DOHH2 (cell line): Measurements from ENCODE around the gene RNF4.

Experiments
- H3F3A ChIP-seq: fragments of 200-600 bp; sonication (generic), shearing (Covaris generic); 2 replicates; pipeline ENCODE4 v1.6.0; 2016; ENCODE audit warnings: antibody characterized with exemption, mild to moderate bottlenecking; ENCODE audit not compliant: control insufficient read depth, insufficient read depth
- H3K27ac ChIP-seq: fragments of 200-600 bp; sonication (generic); 2 replicates; pipeline ENCODE4 v1.5.1; 2014; ENCODE audit warnings: low read depth, mild to moderate bottlenecking, low read length, moderate library complexity
- H3K27me3 ChIP-seq: fragments of 200-600 bp; sonication (generic); 2 replicates; pipeline ENCODE4 v1.6.1; 2014; ENCODE audit warnings: mild to moderate bottlenecking, low read length, mixed read lengths; ENCODE audit not compliant: control insufficient read depth
- H3K36me3 ChIP-seq: fragments of 200-600 bp; sonication (generic); 2 replicates; pipeline ENCODE4 v1.6.1; 2014; ENCODE audit warnings: mild to moderate bottlenecking, low read length, moderate library complexity, mixed read lengths; ENCODE audit not compliant: control insufficient read depth
- H3K4me1 ChIP-seq: fragments of 200-600 bp; sonication (generic); 2 replicates; pipeline ENCODE4 v1.6.1; 2014; ENCODE audit warnings: mild to moderate bottlenecking, low read length, mixed read lengths; ENCODE audit not compliant: control insufficient read depth
- H3K4me2 ChIP-seq: fragments of 200-600 bp; sonication (generic); 2 replicates; pipeline ENCODE4 v1.6.0; 2014; ENCODE audit warnings: mild to moderate bottlenecking, low read length, moderate library complexity
- H3K4me3 ChIP-seq: fragments of 200-600 bp; sonication (generic); 2 replicates; pipeline ENCODE4 v1.5.1; 2014; ENCODE audit warnings: mild to moderate bottlenecking, low read length, mixed read lengths
- H3K79me2 ChIP-seq: fragments of 200-600 bp; sonication (generic); 2 replicates; pipeline ENCODE4 v1.6.1; 2014; ENCODE audit warnings: mild to moderate bottlenecking, low read length, mixed read lengths; ENCODE audit not compliant: control insufficient read depth
- H3K9me2 ChIP-seq: fragments of 200-600 bp; sonication (generic); replicated peaks from 2 replicates; pipeline ENCODE4 v1.6.1; 2014; ENCODE audit warnings: mild to moderate bottlenecking, low read length, mixed read lengths; ENCODE audit not compliant: control insufficient read depth
- H3K9me3 ChIP-seq: fragments of 200-600 bp; sonication (generic); 2 replicates; pipeline ENCODE4 v1.6.1; 2014; ENCODE audit warnings: antibody characterized with exemption, low read length, mixed read lengths; ENCODE audit not compliant: control insufficient read depth, insufficient read depth
- H4K20me1 ChIP-seq: fragments of 200-600 bp; sonication (generic); 2 replicates; pipeline ENCODE4 v1.6.0; 2014; ENCODE audit warnings: low read depth, mild to moderate bottlenecking, antibody characterized with exemption, low read length, moderate library complexity; ENCODE audit not compliant: control insufficient read depth, insufficient read depth
- EZH2phosphoT487 ChIP-seq: fragments of 200-600 bp; sonication (generic); IDR thresholded peaks from 2 replicates; pipeline ENCODE4 v1.6.1; 2017; ENCODE audit warnings: borderline replicate concordance, mild to moderate bottlenecking, antibody characterized with exemption, low read length, moderate library complexity, mixed read lengths
- TF ChIP-seq, protein P1 (sequence below): fragments of 200-600 bp; sonication (generic); IDR thresholded peaks from one replicate; pipeline ENCODE4 v1.5.1; 2014; ENCODE audit warnings: antibody characterized with exemption, mild to moderate bottlenecking, low read depth, low read length; ENCODE audit not compliant: poor library complexity, severe bottlenecking

Gene RNF4

GRCh38 chr4:2445130-2445529 is 23.8 kb upstream of the RNF4 start:
- no peaks in the 10 kb centered on the region for H3K27me3 ChIP-seq

DNA sequence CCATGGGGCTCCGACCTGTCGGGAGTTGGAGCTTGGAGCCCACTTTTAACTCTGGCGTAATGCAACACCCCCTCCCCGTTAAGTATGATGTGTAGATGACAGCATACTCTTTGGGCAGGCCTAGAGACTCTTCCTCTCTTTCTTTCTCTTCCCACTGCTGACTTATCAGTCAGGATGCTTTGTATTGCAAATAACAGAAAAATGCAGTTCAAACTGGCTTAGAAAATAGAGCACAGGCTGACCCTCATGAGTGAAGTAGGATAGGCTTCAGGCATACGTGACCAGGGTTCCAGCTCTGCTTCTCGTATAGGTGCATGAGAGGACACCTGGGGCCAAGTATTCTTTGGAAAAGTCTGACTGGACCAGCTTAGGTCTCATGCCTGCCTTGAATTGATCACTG is 23.3 kb upstream of the RNF4 start:
- TF ChIP-seq, protein P1, sequence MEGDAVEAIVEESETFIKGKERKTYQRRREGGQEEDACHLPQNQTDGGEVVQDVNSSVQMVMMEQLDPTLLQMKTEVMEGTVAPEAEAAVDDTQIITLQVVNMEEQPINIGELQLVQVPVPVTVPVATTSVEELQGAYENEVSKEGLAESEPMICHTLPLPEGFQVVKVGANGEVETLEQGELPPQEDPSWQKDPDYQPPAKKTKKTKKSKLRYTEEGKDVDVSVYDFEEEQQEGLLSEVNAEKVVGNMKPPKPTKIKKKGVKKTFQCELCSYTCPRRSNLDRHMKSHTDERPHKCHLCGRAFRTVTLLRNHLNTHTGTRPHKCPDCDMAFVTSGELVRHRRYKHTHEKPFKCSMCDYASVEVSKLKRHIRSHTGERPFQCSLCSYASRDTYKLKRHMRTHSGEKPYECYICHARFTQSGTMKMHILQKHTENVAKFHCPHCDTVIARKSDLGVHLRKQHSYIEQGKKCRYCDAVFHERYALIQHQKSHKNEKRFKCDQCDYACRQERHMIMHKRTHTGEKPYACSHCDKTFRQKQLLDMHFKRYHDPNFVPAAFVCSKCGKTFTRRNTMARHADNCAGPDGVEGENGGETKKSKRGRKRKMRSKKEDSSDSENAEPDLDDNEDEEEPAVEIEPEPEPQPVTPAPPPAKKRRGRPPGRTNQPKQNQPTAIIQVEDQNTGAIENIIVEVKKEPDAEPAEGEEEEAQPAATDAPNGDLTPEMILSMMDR, result no peak
- no peak for TF ChIP-seq EZH2phosphoT487
- peaks cover 4% of the 10 kb centered on the region; the same call in 1 of the 2 replicates for H3K9me3 ChIP-seq
- no peaks in the 10 kb centered on the region for H3F3A ChIP-seq
- no peaks in the 10 kb centered on the region for H3K27me3 ChIP-seq
- H3K27ac ChIP-seq, result no peak overlapping the region
- H3K4me2 ChIP-seq, result no peak overlapping the region
- peaks cover 8% of the 10 kb centered on the region for H3K4me1 ChIP-seq
- no peaks in the 10 kb centered on the region for H4K20me1 ChIP-seq
- no peaks in the 10 kb centered on the region for H3K36me3 ChIP-seq
- no peak overlapping the region for H3K4me3 ChIP-seq
- no peaks in the 10 kb centered on the region; the same call in 1 of the 2 replicates for H3K9me2 ChIP-seq
- no peaks in the 10 kb centered on the region for H3K79me2 ChIP-seq

More at GRCh38 chr4:2445130-2445529, 23.8 kb upstream of the RNF4 start:
- no peaks in the 10 kb centered on the region; the same call in 1 of the 2 replicates for H3K9me2 ChIP-seq
- no peaks in the 10 kb centered on the region for H4K20me1 ChIP-seq
- H3K4me1 ChIP-seq, result peaks cover 8% of the 10 kb centered on the region
- H3F3A ChIP-seq, result no peaks in the 10 kb centered on the region
- TF ChIP-seq EZH2phosphoT487, result no peak
- TF ChIP-seq, protein P1, result no peak
- no peaks in the 10 kb centered on the region for H3K36me3 ChIP-seq
- H3K79me2 ChIP-seq, result no peaks in the 10 kb centered on the region
- no peak overlapping the region for H3K4me2 ChIP-seq
- H3K27ac ChIP-seq, result no peak overlapping the region
- no peak overlapping the region for H3K4me3 ChIP-seq
- H3K9me3 ChIP-seq, result peaks cover 4% of the 10 kb centered on the region; the same call in 1 of the 2 replicates

GRCh38 chr4:2446656-2447564 is 22.0 kb upstream of the RNF4 start:
- Histone ChIP-seq H3K36me3 (no peaks in the 10 kb centered on the region), H3K27ac (no peak overlapping the region), H3K27me3 (no peaks in the 10 kb centered on the region), H3K9me3 (peaks cover 4% of the 10 kb centered on the region; the same call in 1 of the 2 replicates), H3K79me2 (no peaks in the 10 kb centered on the region), H3K4me2 (no peak overlapping the region), H3K4me1 (peaks cover 1% of the 10 kb centered on the region), H3K9me2 (no peaks in the 10 kb centered on the region; the same call in 1 of the 2 replicates), H3F3A (no peaks in the 10 kb centered on the region), H4K20me1 (no peaks in the 10 kb centered on the region), H3K4me3 (no peak overlapping the region)
- no peak for TF ChIP-seq EZH2phosphoT487
- TF ChIP-seq, protein P1, result no peak
